Gastrocnemius medialis (tissue), 4 donors: ENCODE results near the gene IYD.

ENCODE experiments used
- POLR2A ChIP-seq, 2 donors: fragments of 450-650 bp; IDR thresholded peaks; one replicate each; pipeline ENCODE4 v1.6.1; 2017; ENCODE audit warnings: antibody characterized with exemption in 2 of 2, mild to moderate bottlenecking in 2 of 2, moderate library complexity in 2 of 2
- TF ChIP-seq, protein P1 (sequence below), 5 experiments: fragments of 450-650 bp in 3 of 5; fragments of 200-600 bp in 2 of 5; sonication (generic) in 2 of 5; IDR thresholded peaks in 4 of 5; conservative IDR thresholded peaks in 1 of 5; 1 replicate in 4 of 5; 2 replicates in 1 of 5; pipeline ENCODE4 v1.5.1; 2016 to 2019; ENCODE audit warnings: antibody characterized with exemption in 5 of 5, mild to moderate bottlenecking in 3 of 5, moderate library complexity in 3 of 5

DNA sequence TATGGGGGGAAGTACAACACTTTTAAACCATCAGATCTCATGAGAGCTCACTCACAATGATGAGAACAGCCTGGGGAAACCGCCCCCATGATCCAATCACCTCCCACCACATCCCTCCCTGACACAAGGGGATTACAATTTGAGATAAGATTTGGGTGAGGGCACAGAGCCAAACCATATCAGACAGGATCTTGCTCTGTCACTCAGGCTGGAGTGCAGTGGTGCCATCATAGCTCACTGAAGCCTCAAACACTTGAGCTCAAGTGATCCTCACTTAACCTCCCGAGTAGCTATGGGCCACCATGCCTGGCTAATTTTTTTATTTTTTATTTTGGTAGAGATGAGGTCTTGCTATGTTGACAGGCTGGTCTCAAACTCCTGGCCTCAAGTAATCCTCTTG is 5.1 kb upstream of the IYD start:
- TF ChIP-seq, protein P1, sequence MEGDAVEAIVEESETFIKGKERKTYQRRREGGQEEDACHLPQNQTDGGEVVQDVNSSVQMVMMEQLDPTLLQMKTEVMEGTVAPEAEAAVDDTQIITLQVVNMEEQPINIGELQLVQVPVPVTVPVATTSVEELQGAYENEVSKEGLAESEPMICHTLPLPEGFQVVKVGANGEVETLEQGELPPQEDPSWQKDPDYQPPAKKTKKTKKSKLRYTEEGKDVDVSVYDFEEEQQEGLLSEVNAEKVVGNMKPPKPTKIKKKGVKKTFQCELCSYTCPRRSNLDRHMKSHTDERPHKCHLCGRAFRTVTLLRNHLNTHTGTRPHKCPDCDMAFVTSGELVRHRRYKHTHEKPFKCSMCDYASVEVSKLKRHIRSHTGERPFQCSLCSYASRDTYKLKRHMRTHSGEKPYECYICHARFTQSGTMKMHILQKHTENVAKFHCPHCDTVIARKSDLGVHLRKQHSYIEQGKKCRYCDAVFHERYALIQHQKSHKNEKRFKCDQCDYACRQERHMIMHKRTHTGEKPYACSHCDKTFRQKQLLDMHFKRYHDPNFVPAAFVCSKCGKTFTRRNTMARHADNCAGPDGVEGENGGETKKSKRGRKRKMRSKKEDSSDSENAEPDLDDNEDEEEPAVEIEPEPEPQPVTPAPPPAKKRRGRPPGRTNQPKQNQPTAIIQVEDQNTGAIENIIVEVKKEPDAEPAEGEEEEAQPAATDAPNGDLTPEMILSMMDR (IDR thresholded peaks at IDR 0.05 in 4 of 5, conservative IDR thresholded peaks at IDR 0.05 in 1 of 5), result no peak
- TF ChIP-seq POLR2A (IDR thresholded peaks at IDR 0.05), result no peak
